Measurements from ENCODE around the gene IL17C.

- TF ChIP-seq POLR2A (IDR thresholded peaks at IDR 0.05) (no peak), POLR2AphosphoS5 (IDR thresholded peaks at IDR 0.05) (no peak)
These were observed 47.0 kb downstream of the IL17C start for GRCh38 chr16:88685156-88686061.

Measured in prostate gland (tissue), 1 donor.